ENCODE measurements around the gene TERT.

DNA sequence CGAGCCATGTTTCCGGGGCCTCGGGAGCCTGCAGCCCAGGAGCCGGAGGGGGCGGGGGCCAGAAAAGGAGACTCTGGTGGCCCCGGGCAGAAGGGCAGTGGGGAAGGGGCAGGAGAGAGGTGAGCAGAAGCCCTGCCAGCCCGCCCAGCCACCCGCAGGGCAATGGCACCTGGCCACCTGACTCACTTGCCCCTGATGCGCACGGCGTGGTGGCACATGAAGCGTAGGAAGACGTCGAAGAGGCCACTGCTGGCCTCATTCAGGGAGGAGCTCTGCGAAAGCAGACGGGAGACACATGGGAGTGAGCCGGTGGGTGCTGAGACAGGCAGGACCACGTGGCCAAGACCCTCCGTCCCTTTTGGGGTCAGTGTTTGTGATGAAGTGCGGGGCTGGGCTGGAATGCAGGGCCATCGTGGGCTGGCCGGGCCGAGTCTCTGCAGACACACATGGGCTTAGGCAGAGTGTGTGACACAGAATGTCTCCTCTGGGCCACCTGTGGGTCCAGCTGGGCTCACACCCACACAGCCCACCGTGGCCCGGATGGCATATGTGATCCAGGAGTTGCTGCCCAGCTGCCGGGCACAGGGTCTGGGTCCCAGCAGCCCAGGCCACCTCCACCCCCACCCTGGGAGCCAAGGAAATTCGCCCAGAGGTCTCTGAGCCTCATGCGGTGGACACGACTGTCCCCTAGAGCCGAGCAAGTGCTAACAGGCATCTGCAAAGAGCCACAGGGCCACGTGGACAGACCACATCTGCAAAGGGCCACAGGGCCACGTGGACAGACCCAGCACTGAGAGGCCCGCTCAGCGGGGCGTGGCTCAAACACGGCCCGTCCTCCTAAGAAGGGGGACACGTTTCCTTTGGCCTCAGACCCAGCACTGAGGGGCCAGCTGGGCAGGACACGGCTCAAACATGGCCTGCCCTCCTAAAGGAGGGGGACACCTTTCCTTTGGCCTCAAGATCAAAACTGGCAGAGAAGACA is 23.6 kb downstream of the TERT start:
- TF ChIP-seq, protein P1, sequence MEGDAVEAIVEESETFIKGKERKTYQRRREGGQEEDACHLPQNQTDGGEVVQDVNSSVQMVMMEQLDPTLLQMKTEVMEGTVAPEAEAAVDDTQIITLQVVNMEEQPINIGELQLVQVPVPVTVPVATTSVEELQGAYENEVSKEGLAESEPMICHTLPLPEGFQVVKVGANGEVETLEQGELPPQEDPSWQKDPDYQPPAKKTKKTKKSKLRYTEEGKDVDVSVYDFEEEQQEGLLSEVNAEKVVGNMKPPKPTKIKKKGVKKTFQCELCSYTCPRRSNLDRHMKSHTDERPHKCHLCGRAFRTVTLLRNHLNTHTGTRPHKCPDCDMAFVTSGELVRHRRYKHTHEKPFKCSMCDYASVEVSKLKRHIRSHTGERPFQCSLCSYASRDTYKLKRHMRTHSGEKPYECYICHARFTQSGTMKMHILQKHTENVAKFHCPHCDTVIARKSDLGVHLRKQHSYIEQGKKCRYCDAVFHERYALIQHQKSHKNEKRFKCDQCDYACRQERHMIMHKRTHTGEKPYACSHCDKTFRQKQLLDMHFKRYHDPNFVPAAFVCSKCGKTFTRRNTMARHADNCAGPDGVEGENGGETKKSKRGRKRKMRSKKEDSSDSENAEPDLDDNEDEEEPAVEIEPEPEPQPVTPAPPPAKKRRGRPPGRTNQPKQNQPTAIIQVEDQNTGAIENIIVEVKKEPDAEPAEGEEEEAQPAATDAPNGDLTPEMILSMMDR (conservative IDR thresholded peaks at IDR 0.05; ENCODE audit: low read length), result no peak
- no peak for TF ChIP-seq EZH2phosphoT487 (IDR thresholded peaks at IDR 0.05; ENCODE audit: borderline replicate concordance)
